GM21576 (cell line): ENCODE results near the gene CTTN.

ENCODE experiments used
- ATAC-seq: cut with Tn5 transposase; IDR thresholded peaks from one replicate; pipeline ENCODE4 v1.9.1; 2021; ENCODE audit warnings: mild to moderate bottlenecking, moderate library complexity; ENCODE audit not compliant: unreplicated experiment

Gene CTTN

GRCh38 chr11:70424765-70425344, 26.5 kb downstream of the CTTN start:
- ATAC-seq = no peak

DNA sequence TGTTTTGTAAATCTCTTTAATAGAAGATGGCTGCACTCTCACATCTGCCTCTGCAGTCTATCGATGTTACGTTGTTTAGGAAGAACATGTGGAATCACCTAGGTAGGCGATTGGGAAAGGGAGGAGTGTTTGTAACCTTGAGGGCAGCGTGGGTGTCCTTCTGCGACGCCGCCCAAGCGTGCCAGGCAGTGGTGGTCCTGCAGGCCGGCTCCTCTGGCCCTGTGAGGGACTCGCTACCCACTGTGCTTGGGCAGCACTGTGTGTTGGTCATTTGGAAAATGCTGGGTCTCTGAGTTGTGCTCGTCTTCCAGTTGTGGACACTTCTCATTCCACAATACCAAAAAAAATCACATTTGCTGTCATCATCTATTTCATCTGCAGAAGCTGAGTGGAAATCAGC, 29.1 kb downstream of the CTTN start:
- no peak for ATAC-seq

DNA sequence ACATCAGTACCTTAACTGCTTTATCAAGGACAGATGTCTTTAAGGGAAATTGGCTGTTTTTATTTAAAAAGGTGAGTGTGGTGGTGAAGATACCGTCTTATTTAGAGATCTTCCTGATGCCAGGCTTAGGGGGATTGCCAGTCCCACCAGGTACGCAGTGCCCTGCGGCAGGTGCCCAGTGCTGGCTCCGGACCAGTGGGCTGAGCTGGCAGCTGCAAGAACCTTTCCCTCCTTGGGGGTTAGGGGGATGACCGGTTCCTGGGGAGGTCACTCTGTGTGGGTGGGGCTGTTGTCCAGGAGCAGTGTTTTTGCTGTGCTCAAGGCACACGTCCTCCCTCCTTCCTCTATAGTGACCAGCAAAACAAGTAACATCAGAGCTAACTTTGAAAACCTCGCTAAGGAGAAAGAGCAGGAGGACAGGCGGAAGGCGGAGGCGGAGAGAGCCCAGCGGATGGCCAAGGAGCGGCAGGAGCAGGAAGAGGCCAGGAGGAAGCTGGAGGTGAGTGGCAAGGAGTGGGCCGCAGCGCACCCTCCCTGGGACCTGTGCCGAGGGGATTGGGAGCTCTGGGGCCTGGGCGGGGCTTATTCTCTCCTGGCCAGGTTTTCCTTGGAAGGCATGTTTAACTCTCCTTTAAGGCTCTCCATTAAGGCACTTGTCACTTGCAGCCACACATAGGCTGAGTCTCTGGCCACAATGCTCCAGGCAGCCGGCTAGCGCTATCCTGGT, 30.5 kb downstream of the CTTN start:
- ATAC-seq = no peak

DNA sequence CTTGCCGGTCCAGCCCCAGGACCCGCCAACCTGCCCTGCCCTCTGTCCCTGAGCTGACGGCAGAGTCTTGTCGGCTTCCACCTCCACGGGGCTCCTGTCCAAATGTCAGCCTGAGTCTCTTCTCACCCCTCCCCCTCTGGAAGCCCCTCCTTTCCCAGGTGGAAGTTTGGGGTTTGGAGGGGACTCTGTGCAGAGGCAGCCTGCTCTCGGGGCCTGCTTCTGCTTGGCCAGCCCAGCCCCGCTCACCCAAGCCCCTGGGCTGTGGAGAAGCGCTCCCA, 31.0 kb downstream of the CTTN start:
- ATAC-seq = no peak

DNA sequence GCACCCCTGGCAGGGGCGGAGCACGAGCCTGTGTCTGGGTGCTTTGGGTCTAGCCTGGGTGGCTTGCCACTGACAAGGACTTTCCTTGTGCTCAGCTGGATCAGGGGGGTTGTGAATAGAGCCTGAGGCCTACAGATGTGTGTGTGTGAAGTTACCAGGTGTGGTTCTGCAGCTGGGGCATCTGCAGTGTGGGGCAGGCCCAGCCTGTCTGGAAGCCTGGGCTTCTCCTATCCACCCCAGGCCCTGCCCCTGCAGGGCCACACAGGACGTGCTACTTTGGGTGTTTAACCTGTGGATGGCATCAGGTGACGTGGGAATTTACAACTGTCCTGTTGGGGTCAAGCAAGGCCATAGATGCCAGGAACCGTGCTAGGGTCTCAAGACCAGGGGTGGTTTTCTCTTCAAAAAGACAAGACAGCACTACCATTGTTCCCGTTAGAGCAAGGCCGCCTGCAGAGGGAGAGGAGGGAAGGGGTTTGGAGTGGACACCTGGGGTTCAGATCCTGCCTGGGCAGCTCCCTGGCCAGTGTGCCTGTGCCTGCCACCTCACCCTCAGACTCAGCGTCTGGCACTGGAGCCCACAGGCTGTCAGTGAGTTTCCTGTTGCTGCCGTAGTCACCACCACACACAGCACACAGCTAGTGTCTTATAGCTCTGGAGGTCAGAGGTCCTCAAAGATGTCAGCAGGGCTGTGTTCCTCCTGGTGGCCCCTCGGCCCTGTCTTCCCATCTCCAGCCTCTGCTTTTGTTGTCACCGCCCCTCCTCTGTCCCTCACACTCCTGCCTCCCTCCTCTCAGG, 31.6 kb downstream of the CTTN start:
- no peak for ATAC-seq

GRCh38 chr11:70430671-70431574, 32.6 kb downstream of the CTTN start:
- ATAC-seq = no peak

GRCh38 chr11:70431611-70432010, 33.3 kb downstream of the CTTN start:
- ATAC-seq = no peak

GRCh38 chr11:70432065-70432464, 33.7 kb downstream of the CTTN start:
- ATAC-seq = no peak

DNA sequence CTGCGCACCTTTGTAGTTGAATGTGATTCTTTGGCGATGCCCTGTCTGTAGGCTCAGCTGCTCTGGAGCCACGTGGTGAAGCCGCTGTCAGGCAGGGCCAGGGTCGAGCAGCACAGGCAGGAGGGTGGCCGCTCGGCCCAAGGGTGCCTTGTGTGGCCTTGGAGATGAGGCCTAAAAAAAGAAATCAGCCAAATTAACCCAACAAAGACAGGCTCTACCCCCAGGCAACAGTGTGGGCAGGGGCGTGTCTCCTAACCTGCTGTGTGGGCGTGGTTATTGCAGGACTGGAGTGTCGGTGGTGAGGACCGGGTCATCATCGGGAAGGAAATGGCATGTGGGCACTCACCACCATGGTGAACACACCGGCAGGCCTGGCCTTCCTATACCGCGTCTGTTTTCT, 34.3 kb downstream of the CTTN start:
- ATAC-seq = no peak

GRCh38 chr11:70433038-70433437, 34.7 kb downstream of the CTTN start:
- no peak for ATAC-seq

DNA sequence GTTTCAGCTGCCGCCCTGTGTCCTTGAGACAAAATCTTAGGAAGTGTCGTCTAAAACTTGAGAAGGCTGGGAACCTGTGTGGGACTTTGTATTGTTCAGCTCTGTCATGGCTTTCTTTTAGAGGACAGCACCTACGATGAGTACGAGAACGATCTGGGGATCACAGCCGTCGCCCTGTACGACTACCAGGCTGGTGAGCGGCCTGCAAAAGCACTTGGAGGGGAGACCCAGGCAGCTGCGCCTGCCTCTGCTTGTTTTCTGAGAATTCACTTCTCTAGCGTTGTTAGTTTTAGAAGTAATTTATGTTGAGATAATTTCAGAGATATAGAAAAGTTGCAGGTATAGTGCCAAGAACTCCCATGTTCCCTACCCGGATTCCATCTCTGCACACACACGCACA, 35.2 kb downstream of the CTTN start:
- ATAC-seq = no peak

DNA sequence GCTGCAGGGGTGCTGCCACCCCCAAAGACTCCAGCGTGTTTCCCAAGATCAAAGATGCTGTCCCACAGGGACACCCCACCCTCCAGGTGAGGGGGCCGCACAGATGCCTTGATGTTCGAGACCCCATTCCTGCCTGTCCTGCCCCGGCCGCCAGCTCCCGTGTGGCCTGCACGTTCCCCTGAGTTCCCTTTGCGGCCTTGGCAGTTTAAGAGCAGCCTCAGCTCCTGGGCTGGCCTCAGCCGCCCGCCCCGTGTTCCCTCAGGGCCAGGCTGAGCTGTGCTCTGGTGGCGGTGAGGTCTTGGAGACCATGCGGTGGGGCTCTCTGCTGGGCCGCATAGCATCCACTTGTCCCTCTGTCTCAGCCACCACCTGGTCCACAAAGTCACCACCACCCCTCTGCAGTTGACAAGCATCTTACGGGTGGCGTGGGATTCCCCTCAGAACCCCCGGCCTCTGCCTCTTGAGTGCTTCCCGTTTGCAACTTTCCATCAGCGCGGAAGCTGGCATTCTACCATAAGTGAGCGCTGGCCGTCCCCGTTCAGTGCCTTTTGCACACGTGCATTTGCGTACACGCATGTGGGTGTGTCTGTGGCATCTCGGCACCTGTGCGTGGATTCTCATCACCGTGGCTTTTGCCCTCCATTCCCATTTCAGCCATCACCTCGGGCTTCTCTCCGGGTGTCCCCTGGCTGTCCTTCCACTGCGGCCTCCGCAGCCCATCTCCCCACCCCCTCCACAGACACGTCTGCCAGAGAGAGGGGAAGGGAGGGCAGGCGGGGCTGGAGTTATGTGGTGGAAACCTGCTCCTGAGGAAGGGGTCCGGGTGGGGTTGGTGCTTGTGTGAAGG, 35.9 kb downstream of the CTTN start:
- no peak for ATAC-seq

DNA sequence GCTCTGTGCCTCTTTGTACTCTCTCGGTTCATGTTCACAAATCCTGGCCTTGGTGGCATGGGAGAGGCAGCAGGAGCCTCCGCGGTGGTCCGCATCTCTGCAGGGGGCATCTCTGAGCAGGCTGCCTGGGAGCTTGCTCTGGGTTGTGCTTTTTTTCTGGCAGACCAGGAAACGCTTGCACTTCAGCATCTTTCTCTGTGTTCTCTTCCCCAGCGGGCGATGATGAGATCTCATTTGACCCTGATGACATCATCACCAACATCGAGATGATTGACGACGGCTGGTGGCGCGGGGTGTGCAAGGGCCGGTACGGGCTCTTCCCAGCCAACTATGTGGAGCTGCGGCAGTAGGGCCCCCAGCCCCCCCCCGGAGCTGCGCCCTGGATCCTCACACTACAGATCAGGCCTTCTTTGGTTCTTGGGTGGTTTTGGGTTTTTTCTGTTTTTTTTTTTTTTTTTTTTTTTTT, 36.5 kb downstream of the CTTN start:
- no peak for ATAC-seq

- ATAC-seq = no peak
Observed at GRCh38 chr11:70435361-70435760, 37.0 kb downstream of the CTTN start.

GRCh38 chr11:70435765-70436500, 37.6 kb downstream of the CTTN start:
- ATAC-seq = no peak

DNA sequence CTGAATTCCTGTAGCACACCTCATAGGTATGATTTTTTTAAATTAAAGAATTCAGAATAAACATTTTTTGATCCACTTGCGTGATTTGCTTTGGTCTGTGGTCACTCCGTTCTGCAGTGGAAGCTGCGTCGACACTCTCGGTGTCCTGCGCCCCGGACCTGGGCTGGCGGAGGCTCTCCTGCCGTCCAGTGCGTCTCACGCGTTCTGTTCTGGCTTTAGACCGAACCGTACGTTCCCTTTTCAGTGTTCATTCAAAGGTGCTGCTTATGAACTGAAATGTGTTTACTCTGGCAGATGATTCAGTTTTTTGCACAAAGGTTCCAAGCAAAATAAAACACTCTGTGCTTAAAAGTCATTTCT, 38.2 kb downstream of the CTTN start:
- ATAC-seq = no peak

DNA sequence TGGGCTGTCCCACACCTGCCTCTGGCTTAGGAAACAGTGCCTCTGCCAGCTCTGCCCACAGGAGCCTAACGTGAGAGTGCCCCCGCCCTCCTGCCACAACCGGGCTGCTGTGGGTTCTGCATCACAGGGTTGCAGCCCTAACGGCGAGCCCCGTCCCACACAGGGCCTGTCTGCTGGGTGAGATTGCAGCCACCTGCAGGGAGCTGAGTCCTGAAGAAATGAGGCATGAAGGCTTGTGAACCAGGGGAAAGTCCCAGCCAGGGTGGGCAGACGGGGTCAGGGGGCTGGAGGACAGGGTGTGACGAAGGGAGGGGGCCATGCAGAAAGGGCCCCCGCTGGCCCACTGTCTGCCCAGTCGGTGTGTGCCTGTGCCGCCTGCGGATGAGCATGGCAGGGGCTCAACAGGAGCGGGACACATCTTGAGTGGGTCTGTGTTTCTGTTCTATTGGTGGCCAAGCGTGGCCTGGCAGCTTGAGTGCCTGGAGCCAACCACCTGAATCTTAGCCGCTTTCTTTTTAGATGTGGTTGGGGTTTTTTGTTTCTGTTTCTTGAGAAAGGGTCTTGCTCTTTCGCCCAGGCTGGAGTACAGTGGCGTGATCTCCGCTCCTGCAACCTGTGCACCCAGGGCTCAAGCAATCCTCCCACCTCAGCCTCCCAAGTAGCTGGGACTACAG, 38.9 kb downstream of the CTTN start:
- ATAC-seq = no peak

GRCh38 chr11:70440206-70440605, 41.9 kb downstream of the CTTN start:
- ATAC-seq = no peak

DNA sequence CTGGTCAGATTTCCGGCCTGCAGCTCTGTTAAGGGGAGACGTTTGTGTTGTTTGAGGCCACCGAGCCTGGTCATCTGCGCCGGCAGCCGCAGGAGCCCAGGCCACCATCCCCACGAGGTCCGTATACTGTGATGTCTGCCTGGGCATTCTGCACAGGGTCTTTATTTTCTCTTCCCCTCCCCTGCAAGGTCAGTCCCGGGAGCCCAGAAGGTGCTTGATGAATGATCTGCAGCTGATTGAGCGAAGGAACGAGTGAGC, 45.4 kb downstream of the CTTN start:
- ATAC-seq = no peak
